ENCODE measurements around the gene ATG13.

DNA sequence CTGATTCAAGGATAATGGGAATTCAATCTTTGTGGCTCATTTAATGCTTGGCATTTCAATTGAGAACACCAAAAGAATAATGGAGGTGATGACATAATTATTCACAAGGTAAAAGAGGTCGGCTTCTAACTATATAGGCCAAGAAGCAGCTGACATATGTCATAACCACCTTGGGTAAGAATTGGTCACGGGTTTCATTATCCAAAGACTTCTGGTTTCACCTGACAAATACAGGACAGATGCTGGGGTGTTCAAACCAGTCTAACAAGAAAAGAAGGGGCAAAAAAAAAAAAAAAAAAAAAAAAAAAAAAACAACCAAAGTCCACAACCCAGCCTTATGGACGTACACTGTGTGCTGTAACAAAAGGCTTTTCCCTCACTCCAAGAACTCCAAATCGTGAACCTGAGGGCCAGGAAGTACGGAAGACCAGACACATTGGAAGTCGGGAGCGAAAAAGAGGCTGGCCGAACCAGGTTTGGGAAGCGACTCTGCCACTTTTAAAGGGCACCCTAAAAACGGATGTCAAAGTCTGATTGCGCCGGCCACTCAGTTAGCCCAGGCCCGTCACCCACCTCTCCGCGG, 711 bp upstream of the ATG13 start:
- TF ChIP-seq, protein P1, sequence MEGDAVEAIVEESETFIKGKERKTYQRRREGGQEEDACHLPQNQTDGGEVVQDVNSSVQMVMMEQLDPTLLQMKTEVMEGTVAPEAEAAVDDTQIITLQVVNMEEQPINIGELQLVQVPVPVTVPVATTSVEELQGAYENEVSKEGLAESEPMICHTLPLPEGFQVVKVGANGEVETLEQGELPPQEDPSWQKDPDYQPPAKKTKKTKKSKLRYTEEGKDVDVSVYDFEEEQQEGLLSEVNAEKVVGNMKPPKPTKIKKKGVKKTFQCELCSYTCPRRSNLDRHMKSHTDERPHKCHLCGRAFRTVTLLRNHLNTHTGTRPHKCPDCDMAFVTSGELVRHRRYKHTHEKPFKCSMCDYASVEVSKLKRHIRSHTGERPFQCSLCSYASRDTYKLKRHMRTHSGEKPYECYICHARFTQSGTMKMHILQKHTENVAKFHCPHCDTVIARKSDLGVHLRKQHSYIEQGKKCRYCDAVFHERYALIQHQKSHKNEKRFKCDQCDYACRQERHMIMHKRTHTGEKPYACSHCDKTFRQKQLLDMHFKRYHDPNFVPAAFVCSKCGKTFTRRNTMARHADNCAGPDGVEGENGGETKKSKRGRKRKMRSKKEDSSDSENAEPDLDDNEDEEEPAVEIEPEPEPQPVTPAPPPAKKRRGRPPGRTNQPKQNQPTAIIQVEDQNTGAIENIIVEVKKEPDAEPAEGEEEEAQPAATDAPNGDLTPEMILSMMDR (conservative IDR thresholded peaks at IDR 0.05; ENCODE audit: low read depth, low read length): no peak
- no peak for TF ChIP-seq USF2 (IDR thresholded peaks at IDR 0.05; ENCODE audit: low read depth, low read length)
- TF ChIP-seq POLR2A (IDR thresholded peaks at IDR 0.05; ENCODE audit: low read depth, low read length): peak; percentile 77
- no peak for TF ChIP-seq BHLHE40 (IDR thresholded peaks at IDR 0.05; ENCODE audit: low read depth, low read length)
- TF ChIP-seq CHD1 (IDR thresholded peaks at IDR 0.05; ENCODE audit: low read depth, low read length): no peak
- TF ChIP-seq MXI1 (IDR thresholded peaks at IDR 0.05; ENCODE audit: borderline replicate concordance, low read depth, low read length): no peak
- TF ChIP-seq RAD21 (IDR thresholded peaks at IDR 0.05; ENCODE audit: low read length): no peak
- TF ChIP-seq, protein P2, sequence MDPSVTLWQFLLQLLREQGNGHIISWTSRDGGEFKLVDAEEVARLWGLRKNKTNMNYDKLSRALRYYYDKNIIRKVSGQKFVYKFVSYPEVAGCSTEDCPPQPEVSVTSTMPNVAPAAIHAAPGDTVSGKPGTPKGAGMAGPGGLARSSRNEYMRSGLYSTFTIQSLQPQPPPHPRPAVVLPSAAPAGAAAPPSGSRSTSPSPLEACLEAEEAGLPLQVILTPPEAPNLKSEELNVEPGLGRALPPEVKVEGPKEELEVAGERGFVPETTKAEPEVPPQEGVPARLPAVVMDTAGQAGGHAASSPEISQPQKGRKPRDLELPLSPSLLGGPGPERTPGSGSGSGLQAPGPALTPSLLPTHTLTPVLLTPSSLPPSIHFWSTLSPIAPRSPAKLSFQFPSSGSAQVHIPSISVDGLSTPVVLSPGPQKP (IDR thresholded peaks at IDR 0.05; ENCODE audit: borderline replicate concordance, low read depth, low read length): no peak
- no peak for TF ChIP-seq SMC3 (IDR thresholded peaks at IDR 0.05; ENCODE audit: low read depth, low read length)

All from IMR-90 (cell line).